DND-41 (cell line): ENCODE results near the gene CGB3.
"Not testable (repeated sequence)": the region's sequence is repeated elsewhere in the genome, so short reads cannot be mapped to it uniquely, and the experiment has no call there.

ENCODE experiments used
- ATAC-seq: fragments of 200-7000 bp; cut with Tn5 transposase; 3 replicates; pipeline ENCODE4 v1.9.1; 2021; ENCODE audit warnings: low read depth; ENCODE audit not compliant: insufficient read depth
- DNase-seq: peaks from one replicate; pipeline ENCODE4 v3.0.0-alpha.2; 2020
- H2AFZ ChIP-seq: 2 replicates; pipeline ENCODE4 v1.6.0; 2012; ENCODE audit warnings: low read depth, low read length
- H3K27ac ChIP-seq: 2 replicates; pipeline ENCODE4 v1.5.1; 2012; ENCODE audit warnings: low read length, inconsistent platforms
- H3K27me3 ChIP-seq: fragments of 200-600 bp; sonication (generic); 2 replicates; pipeline ENCODE4 v1.6.0; 2012; ENCODE audit warnings: low read length, mild to moderate bottlenecking, inconsistent platforms; ENCODE audit not compliant: insufficient read depth, poor library complexity
- H3K36me3 ChIP-seq: 2 replicates; pipeline ENCODE4 v1.5.1; 2012; ENCODE audit warnings: low read length, inconsistent platforms; ENCODE audit not compliant: insufficient read depth
- H3K4me1 ChIP-seq: 2 replicates; pipeline ENCODE4 v1.5.1; 2012; ENCODE audit warnings: mild to moderate bottlenecking, low read length; ENCODE audit not compliant: insufficient read depth
- H3K4me2 ChIP-seq: 2 replicates; pipeline ENCODE4 v1.6.0; 2012; ENCODE audit warnings: mild to moderate bottlenecking, moderate library complexity, low read length, inconsistent platforms; ENCODE audit not compliant: insufficient read depth
- H3K4me3 ChIP-seq, 2 experiments: fragments of 200-600 bp in 1 of 2; shearing (Covaris generic) in 1 of 2; 2 replicates each; pipeline ENCODE4 v1.5.1; 2012 to 2016; ENCODE audit warnings: inconsistent platforms in 2 of 2, low read length in 2 of 2, mild to moderate bottlenecking in 2 of 2, low read depth in 1 of 2, moderate library complexity in 1 of 2
- H3K79me2 ChIP-seq: 2 replicates; pipeline ENCODE4 v1.6.0; 2012; ENCODE audit warnings: low read length, inconsistent platforms; ENCODE audit not compliant: insufficient read depth
- H3K9ac ChIP-seq: 2 replicates; pipeline ENCODE4 v1.6.0; 2012; ENCODE audit warnings: low read depth, mild to moderate bottlenecking, inconsistent platforms, low read length, moderate library complexity
- H3K9me3 ChIP-seq: 2 replicates; pipeline ENCODE4 v1.5.1; 2012; ENCODE audit warnings: low read length, moderate library complexity, mild to moderate bottlenecking, inconsistent platforms; ENCODE audit not compliant: insufficient read depth, severe bottlenecking
- H4K20me1 ChIP-seq: 2 replicates; pipeline ENCODE4 v1.6.0; 2012; ENCODE audit warnings: low read length; ENCODE audit not compliant: insufficient read depth
- EZH2 ChIP-seq: IDR thresholded peaks from 3 replicates; pipeline ENCODE4 v1.6.1; 2012; ENCODE audit warnings: borderline replicate concordance, low read depth, mild to moderate bottlenecking, moderate library complexity, low read length, inconsistent platforms; ENCODE audit not compliant: severe bottlenecking
- TF ChIP-seq, protein P1 (sequence below): IDR thresholded peaks from 2 replicates; pipeline ENCODE4 v1.5.1; 2012; ENCODE audit warnings: borderline replicate concordance, low read length, moderate library complexity, mild to moderate bottlenecking; ENCODE audit not compliant: poor library complexity, severe bottlenecking; ENCODE audit errors: extremely low read depth

Gene CGB3

DNA sequence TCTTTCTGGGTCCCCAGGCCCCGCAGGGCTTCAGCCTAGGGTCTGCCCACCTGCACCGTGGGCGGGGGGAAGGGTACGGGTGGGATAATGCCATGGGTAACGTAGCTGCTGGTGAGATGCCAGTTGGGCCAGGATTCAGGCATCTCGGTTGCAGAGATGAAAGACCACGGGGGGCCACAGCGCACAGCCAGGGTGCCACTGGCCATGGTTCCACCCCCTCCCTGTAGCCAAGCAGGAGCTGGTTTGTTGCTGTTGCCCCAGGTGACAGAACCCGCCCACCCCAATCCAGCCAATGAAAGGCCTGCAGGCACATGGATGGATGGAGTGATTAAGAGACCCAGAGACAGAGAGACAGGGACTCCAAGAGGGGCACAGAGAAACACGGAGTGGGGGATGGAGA, 34.4 kb upstream of the CGB3 start:
- H3K36me3 ChIP-seq: no peaks in the 10 kb centered on the region

DNA sequence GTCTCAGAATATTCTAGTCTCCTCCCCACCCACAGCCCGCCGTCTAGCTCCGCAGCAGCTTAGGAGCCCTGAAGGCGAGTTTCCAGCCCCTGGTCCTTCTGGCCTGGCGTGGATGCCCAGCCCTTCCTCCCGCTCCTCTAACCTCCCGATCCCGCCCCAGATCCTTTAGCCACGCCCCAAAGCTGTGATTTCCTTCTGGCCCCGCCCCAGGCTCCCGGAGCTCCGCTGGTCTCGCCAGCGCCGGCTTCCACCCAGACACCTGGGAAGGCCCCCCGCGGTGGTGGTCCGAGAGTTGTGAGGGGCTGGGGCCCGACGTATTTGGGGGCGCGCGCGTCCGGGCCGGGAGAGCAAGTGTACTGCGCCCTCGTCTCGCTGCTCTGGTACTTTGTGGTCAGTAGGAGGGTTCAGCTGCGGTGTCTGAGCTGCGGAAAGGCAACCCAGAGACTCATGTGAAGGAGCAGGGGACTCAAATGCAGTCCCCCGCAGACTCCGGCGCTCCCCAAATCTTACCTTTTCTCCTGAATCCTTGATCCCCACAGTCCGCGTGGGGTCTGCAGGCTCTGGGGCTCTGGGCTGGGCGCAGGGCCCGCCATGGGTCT, 33.6 kb upstream of the CGB3 start, which contains the start of gene CGB7:
Gene CGB7, minus strand, starts transcription at position 114 of the 599 bp plus-strand sequence. CDS start 2,374 bp downstream, outside the sequence.
- no peaks in the 10 kb centered on the region for H3K9me3 ChIP-seq
- H3K9ac ChIP-seq: no peak within 1 kb of the TSS
- no peaks in the 10 kb centered on the region for H3K36me3 ChIP-seq
- no peaks in the 10 kb centered on the region for H4K20me1 ChIP-seq
- H3K79me2 ChIP-seq: no peaks in the 10 kb centered on the region
- no peak for TF ChIP-seq EZH2
- TF ChIP-seq, protein P1, sequence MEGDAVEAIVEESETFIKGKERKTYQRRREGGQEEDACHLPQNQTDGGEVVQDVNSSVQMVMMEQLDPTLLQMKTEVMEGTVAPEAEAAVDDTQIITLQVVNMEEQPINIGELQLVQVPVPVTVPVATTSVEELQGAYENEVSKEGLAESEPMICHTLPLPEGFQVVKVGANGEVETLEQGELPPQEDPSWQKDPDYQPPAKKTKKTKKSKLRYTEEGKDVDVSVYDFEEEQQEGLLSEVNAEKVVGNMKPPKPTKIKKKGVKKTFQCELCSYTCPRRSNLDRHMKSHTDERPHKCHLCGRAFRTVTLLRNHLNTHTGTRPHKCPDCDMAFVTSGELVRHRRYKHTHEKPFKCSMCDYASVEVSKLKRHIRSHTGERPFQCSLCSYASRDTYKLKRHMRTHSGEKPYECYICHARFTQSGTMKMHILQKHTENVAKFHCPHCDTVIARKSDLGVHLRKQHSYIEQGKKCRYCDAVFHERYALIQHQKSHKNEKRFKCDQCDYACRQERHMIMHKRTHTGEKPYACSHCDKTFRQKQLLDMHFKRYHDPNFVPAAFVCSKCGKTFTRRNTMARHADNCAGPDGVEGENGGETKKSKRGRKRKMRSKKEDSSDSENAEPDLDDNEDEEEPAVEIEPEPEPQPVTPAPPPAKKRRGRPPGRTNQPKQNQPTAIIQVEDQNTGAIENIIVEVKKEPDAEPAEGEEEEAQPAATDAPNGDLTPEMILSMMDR: no peak
- DNase-seq (no peak), ATAC-seq (no peak)
- H3K27me3 ChIP-seq: peaks cover 4% of the 10 kb centered on the region
- H3K27ac ChIP-seq: no peak within 1 kb of the TSS
- no peak within 1 kb of the TSS for H2AFZ ChIP-seq
- no peaks in the 10 kb centered on the region for H3K4me1 ChIP-seq
- no peak within 1 kb of the TSS for H3K4me3 ChIP-seq
- H3K4me2 ChIP-seq: no peak within 1 kb of the TSS

More for the DNA sequence above, 34.4 kb upstream of the CGB3 start:
- no peak overlapping the region for H3K9ac ChIP-seq
- DNase-seq (peak; percentile 20), ATAC-seq (no peak)
- H3K4me2 ChIP-seq: no peak overlapping the region
- peaks cover 4% of the 10 kb centered on the region for H3K27me3 ChIP-seq
- H3K4me1 ChIP-seq: no peaks in the 10 kb centered on the region
- no peak overlapping the region for H3K27ac ChIP-seq
- no peak overlapping the region for H2AFZ ChIP-seq
- H4K20me1 ChIP-seq: no peaks in the 10 kb centered on the region
- no peaks in the 10 kb centered on the region for H3K9me3 ChIP-seq
- no peak overlapping the region for H3K4me3 ChIP-seq
- no peak for TF ChIP-seq EZH2
- TF ChIP-seq, protein P1: no peak
- H3K79me2 ChIP-seq: no peaks in the 10 kb centered on the region

DNA sequence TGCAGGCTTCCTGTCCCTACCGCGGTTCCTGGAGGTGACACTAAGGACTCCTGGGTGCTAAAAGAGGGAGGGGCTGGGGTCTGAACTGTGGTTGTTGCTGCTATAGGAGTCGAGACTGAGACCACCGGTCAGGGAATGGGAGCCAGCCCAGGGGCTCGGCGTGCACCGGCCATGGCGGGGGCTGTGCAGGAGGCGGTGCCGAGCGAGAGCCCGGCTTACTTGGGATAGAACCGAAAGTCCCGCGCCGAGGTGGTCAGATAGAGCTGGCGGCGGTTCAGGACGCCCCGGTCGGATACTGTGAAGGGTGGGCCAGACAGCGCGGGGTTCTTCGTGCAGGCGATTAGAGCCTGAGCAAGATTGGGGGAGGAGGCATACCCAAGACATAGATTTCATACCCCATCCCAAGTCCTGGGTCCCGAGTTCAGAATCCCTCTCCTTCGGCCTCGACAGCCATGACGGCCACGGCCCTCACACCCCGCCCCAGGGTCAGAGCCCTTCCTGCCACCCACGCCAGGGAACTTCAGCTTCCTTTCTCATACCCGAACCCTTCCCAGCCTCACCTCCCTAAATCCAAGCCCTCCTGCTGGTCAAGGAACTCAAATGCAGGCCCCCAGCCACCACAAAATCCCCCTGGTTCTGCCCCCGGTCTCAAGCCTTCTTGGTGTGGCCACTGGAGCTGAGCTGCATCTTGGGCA, 32.9 kb upstream of the CGB3 start:
- H3K9me3 ChIP-seq, H4K20me1 ChIP-seq, H3K36me3 ChIP-seq, H3K4me2 ChIP-seq, H2AFZ ChIP-seq, H3K4me1 ChIP-seq, DNase-seq, ATAC-seq, H3K27me3 ChIP-seq, H3K79me2 ChIP-seq, H3K9ac ChIP-seq, H3K27ac ChIP-seq, H3K4me3 ChIP-seq: not testable (repeated sequence)

DNA sequence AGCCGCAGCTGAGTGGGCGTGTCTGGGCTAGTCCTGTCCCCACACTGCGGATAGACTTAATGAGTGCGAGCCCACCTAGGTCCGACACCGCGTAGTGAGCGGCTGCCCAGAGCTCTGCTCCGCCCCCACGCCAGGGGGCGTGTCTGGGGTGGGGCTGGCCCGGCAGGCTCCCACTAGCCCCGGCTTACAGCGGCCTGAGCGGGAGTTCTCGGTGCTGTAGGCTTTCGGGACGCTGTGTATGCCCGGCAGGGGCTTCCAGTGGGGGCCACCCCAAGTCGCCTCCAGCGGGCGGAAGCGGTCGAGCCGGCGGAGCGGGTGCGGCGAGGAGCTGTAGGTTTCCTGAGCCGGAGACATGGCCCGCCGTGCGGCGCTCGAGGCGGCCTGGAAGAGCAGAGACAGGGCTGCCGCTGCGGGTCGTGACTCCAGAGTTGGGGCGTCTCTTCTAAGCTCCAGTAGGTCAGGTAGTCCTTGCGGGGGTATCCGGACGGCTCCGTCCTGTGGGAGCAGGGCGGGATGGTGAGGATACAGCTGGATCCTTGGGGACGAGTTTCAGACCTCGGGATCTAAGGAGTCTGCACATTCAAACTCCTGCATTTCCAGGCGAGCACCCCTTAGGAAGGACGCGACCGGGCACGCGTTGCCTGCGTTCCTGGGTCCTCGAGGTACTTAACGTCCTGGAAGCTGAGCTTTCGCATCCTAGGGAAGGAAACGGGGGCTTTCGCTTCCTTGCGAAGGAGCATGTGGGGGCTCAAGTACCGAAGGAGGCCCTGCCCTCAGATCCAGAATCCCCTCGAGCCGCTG, 32.2 kb upstream of the CGB3 start:
- TF ChIP-seq EZH2: no peak
- TF ChIP-seq, protein P1: no peak
- H3K4me3 ChIP-seq: no peak overlapping the region
- no peaks in the 10 kb centered on the region for H3K9me3 ChIP-seq
- H2AFZ ChIP-seq: no peak overlapping the region
- no peaks in the 10 kb centered on the region for H4K20me1 ChIP-seq
- ATAC-seq (peak; percentile 62), DNase-seq (peak; percentile 20)
- H3K4me1 ChIP-seq: no peaks in the 10 kb centered on the region
- no peak overlapping the region for H3K4me2 ChIP-seq
- no peaks in the 10 kb centered on the region for H3K36me3 ChIP-seq
- no peak overlapping the region for H3K27ac ChIP-seq
- H3K27me3 ChIP-seq: peaks cover 4% of the 10 kb centered on the region
- no peak overlapping the region for H3K9ac ChIP-seq
- no peaks in the 10 kb centered on the region for H3K79me2 ChIP-seq

DNA sequence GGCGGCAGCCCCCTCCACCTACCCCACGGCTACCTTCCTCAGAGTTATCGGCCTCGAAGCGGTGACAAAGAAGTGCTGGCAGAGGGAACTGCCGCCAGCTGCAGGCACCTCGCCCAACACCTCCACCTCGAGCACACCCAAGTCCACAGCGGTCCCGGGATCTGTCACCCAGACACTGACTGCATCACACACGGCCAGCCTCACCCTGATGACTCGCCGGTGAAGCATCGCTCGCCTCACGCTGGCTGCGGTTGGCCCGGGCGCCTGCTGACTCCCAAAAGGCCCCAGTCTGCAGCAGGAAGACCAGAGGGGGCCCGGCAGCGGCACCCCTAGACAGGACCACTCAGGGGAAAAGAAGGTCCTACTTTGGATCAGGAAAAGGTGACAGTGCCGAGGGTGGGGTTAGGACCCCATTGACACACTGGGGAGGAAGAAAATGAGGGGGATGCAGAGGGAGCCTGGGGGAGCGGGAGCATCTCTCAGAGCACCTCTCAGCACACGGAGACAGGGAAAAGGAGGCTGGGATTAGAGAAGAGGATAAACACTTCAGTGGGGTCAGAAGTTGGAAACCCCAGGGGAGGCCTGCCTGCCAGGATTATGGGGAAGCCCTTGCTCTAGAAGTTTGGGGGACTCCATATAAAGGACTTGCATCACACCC, 26.4 kb upstream of the CGB3 start:
- not testable (repeated sequence) for H3K27me3 ChIP-seq, H3K4me3 ChIP-seq, H3K36me3 ChIP-seq, ATAC-seq, H2AFZ ChIP-seq, H3K4me1 ChIP-seq, H3K27ac ChIP-seq, H3K4me2 ChIP-seq, H4K20me1 ChIP-seq, H3K79me2 ChIP-seq, H3K9me3 ChIP-seq, DNase-seq, H3K9ac ChIP-seq
